Heart right ventricle (tissue), 16 donors: ENCODE data around the gene PRKCE. TPM values are rescaled to one million over a fixed set of nuclear protein-coding genes. Genes with fewer than 3 reads are reported as not detected.

Source experiments
- ATAC-seq, 8 donors: fragments of 200-7000 bp; cut with Tn5 transposase; one replicate each; pipeline ENCODE4 v1.9.1; 2020; ENCODE audit warnings: mild to moderate bottlenecking in 8 of 8, moderate library complexity in 8 of 8, moderate number of reproducible peaks in 1 of 8
- DNase-seq, 2 donors: peaks; one replicate each; pipeline ENCODE4 v3.0.0-alpha.2; 2020
- H3K27ac ChIP-seq, 10 donors: fragments of 200-600 bp; sonication (generic) in 2 of 10; one replicate each; pipeline versions ENCODE4 v1.5.0 to v1.8.0; 2020 to 2022; ENCODE audit warnings: mild to moderate bottlenecking in 3 of 10
- H3K27me3 ChIP-seq, 7 donors: fragments of 200-600 bp; one replicate each; pipeline ENCODE4 v1.8.0; 2021 to 2022; ENCODE audit warnings: mild to moderate bottlenecking in 2 of 7
- H3K36me3 ChIP-seq, 9 donors: fragments of 200-600 bp; sonication (generic) in 1 of 9; one replicate each; pipeline versions ENCODE4 v1.5.0 to v1.8.0; 2020 to 2022; ENCODE audit warnings: mild to moderate bottlenecking in 2 of 9
- H3K4me1 ChIP-seq, 9 donors: fragments of 200-600 bp; sonication (generic) in 1 of 9; one replicate each; pipeline versions ENCODE4 v1.5.0 to v1.8.0; 2020 to 2022; ENCODE audit warnings: mild to moderate bottlenecking in 4 of 9
- H3K4me3 ChIP-seq, 10 donors: fragments of 200-600 bp; sonication (generic) in 2 of 10; one replicate each; pipeline versions ENCODE4 v1.5.0 to v1.8.0; 2020 to 2022; ENCODE audit warnings: mild to moderate bottlenecking in 7 of 10, moderate library complexity in 2 of 10
- H3K9me3 ChIP-seq, 11 donors: fragments of 200-600 bp in 10 of 11; sonication (generic) in 2 of 11; one replicate each; pipeline versions ENCODE4 v1.5.0 to v1.8.0; 2013 to 2022; ENCODE audit warnings: mild to moderate bottlenecking in 2 of 11, control low read depth in 1 of 11, moderate library complexity in 1 of 11
- WGBS, 2 donors: extraction: QIAGEN DNeasy Blood & Tissue Kit; methylation state at CpG; one replicate each; pipeline ENCODE4 v1.1.7; 2013; ENCODE audit warnings: inconsistent platforms in 1 of 2; 5-methylcytosine and 5-hydroxymethylcytosine counted together
- intact Hi-C, 10 donors: fragments of 100-400 bp; cut with DNase I; formaldehyde crosslinking; loops; one replicate each; pipeline versions ENCODE4 v1.11.1 to v1.14.2; 2022
- polyA plus RNA-seq, 2 donors: library from polyadenylated mRNA; stranded (reverse); fragments of 200-250 nt; gene quantifications; one replicate each; pipeline ENCODE4 v1.2.3, GENCODE V29; 2013
- total RNA-seq, 10 donors: library from RNA; stranded (reverse); fragmentation: NEBNext Ultra II Directional in 3 of 10; extraction: Animal tissue kit (Norgen Biotek cat#: 25700) in 3 of 10; gene quantifications; one replicate each; pipeline versions ENCODE4 v1.2.1 to v1.2.4, GENCODE V29; 2021 to 2023
- TF ChIP-seq, protein P1 (sequence below), 9 donors: fragments of 200-600 bp; sonication (generic) in 2 of 9; IDR thresholded peaks; one replicate each; pipeline versions ENCODE4 v1.5.0 to v1.8.0; 2021 to 2022; ENCODE audit warnings: antibody characterized with exemption in 9 of 9, mild to moderate bottlenecking in 5 of 9, moderate library complexity in 1 of 9
- donor health status: Arrhythmogenic right ventricular cardiomyopathy.
- donor health status: ischemic (EF 13 %, LVEDD 7.1; RV severe dilation, severe dysfunction).
- donor health status: healthy with polysubstance abuse.
- donor health status: DM: no; HTN: yes; CAD: no.
- donor health status: DM: no; HTN: no; CAD: no.
- donor health status: ischemic (EF 25% LVEDD 6.9; RV normal size, moderate dysfunction).
- donor health status: ischemic (EF 25% LVEDD 5.7; RV mildly dilated, moderate dysfunction).
- donor health status: healthy.
- donor health status: DM: yes; HTN: yes; CAD: no.
- donor health status: Ischemic cardiomyopathy.
- donor health status: ischemic (EF 35%, LVEDD 5.7; RV mildly dilated, moderate dysfunction).
- donor health status: nonischemic (EF 11% LVEDD 7.7; RV severe dilation, severe dysfunction).
- donor health status: DM: yes; HTN: yes; CAD: no.
- donor health status: PGD.
- donor health status: ischemic (EF 29% LVEDD 5.4; RV normal size, mild dysfunction).
- donor health status: nonischemic (EF 23%, LVEDD 6.1; RV moderate dilation, normal function).

Gene PRKCE
- total and polyA plus RNA-seq, 12 donors: 3.7 to 22.7 (median 16.7) TPM

DNA sequence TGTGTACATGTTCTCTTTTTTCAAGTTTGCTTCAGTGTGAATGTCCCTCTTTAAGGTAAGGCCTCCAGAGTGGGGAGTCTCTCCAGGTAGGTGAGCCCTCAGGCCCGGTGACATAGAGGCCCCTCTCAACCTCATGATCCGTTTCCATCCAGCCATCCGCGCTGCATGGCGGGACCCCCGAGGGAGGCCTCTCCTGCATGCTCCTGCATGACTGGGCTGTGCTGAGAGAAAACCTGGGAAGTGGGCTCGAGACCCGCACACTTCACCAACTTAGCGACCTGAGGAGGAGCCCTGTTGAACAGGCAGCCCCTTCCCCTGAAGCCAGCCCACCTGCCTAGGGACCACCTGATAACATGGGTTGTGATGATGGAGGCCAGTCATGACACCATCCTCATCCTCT lies 514.4 kb downstream of the PRKCE start:
- WGBS, 2 donors: 98 to 99% methylated on average over 9 of the region's 9 CpGs

DNA sequence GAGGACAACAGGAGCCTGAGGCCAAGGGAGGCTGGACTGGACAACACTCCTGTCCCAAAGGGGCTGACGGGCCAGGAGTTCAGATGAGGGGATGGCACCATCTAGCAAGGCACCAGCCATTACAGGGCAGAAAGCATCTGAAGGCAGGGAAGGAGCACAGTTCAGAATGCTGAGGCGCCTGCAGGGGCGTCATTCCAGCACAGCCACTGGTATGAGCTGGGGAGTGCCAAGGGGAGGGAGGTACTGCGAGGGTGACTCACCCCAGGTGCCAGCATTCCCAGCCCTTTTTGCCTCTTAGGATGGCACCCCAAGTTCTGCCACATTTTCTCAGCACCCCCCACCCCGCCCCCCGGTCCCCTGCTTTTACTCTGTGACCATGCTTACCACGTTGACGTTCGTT lies 515.9 kb downstream of the PRKCE start:
- intact Hi-C loops: no loop called here
- H3K4me3 ChIP-seq: no peak overlapping the region
- H3K4me1 ChIP-seq: peaks cover 9 to 40% (median 35%) of the 10 kb centered on the region in 9 donors
- H3K9me3 ChIP-seq: no peaks in the 10 kb centered on the region
- no peaks in the 10 kb centered on the region for H3K27me3 ChIP-seq
- ATAC-seq (no peak), DNase-seq (no peak)
- H3K27ac ChIP-seq: no peak overlapping the region
- peaks cover 0 to 6% (median 0%) of the 10 kb centered on the region in 9 donors for H3K36me3 ChIP-seq
- TF ChIP-seq, protein P1, sequence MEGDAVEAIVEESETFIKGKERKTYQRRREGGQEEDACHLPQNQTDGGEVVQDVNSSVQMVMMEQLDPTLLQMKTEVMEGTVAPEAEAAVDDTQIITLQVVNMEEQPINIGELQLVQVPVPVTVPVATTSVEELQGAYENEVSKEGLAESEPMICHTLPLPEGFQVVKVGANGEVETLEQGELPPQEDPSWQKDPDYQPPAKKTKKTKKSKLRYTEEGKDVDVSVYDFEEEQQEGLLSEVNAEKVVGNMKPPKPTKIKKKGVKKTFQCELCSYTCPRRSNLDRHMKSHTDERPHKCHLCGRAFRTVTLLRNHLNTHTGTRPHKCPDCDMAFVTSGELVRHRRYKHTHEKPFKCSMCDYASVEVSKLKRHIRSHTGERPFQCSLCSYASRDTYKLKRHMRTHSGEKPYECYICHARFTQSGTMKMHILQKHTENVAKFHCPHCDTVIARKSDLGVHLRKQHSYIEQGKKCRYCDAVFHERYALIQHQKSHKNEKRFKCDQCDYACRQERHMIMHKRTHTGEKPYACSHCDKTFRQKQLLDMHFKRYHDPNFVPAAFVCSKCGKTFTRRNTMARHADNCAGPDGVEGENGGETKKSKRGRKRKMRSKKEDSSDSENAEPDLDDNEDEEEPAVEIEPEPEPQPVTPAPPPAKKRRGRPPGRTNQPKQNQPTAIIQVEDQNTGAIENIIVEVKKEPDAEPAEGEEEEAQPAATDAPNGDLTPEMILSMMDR (IDR thresholded peaks at IDR 0.05): no peak
- 96% methylated on average over 9 of the region's 9 CpGs for WGBS, 2 donors

More for the DNA sequence above, 514.4 kb downstream of the PRKCE start:
- no peaks in the 10 kb centered on the region for H3K9me3 ChIP-seq
- peak overlapping the region in 3 of 10 donors; percentile 75 to 80 (median 79) for H3K27ac ChIP-seq
- intact Hi-C loops: no loop called here
- peaks cover 9 to 48% (median 41%) of the 10 kb centered on the region in 9 donors for H3K4me1 ChIP-seq
- no peak for DNase-seq
- peaks cover 0 to 6% (median 0%) of the 10 kb centered on the region in 9 donors for H3K36me3 ChIP-seq
- H3K4me3 ChIP-seq: no peak overlapping the region
- no peak for ATAC-seq
- no peaks in the 10 kb centered on the region for H3K27me3 ChIP-seq
- TF ChIP-seq, protein P1 (IDR thresholded peaks at IDR 0.05): no peak

DNA sequence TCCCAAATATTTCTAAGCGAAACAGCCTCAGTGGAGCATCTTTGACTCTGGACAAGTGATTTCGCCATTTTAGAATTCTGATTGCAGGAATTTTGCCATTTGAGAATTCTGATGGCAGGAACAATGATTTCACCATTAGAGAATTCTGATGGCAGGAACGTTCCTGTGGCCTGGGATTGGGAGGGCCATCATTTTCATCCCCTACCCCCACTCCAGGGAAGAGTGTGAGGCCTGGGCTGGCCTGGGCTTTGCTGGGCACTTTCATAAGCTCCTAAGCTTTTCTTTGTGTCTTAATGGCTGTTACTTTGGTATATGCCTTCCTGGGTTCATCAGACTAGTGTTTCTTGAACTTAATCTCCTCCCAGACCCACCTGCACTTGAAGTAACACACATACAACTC lies 516.4 kb downstream of the PRKCE start:
- Histone ChIP-seq H3K4me1 (peaks cover 9 to 36% (median 30%) of the 10 kb centered on the region in 9 donors), H3K36me3 (peaks cover 0 to 6% (median 0%) of the 10 kb centered on the region in 9 donors), H3K9me3 (no peaks in the 10 kb centered on the region), H3K27me3 (no peaks in the 10 kb centered on the region), H3K27ac (no peak overlapping the region), H3K4me3 (no peak overlapping the region)
- 89 to 94% methylated on average over 3 of the region's 3 CpGs for WGBS, 2 donors
- ATAC-seq (no peak), DNase-seq (no peak)
- intact Hi-C loops: no loop called here
- TF ChIP-seq, protein P1 (IDR thresholded peaks at IDR 0.05): no peak

DNA sequence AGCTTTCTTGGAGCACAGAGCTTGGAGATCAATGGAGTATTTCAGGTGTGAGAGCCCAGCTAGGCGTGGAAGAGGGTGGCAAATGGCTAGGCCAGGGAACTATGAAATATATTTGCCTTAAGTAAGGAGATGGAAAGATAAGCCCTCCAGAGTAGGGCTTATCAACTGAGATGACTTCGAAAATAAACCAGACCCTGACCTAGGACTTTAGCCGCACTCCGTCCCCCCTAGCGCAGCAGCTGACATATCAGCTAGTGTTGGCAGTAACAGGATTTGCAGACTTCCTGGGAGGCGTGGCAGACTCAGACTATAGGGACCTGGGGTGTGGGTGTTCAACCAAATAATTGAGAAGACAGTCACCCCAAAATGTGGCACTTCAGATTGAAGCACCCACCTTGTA lies 518.0 kb downstream of the PRKCE start:
- Histone ChIP-seq H3K9me3 (no peaks in the 10 kb centered on the region), H3K36me3 (peaks cover 0 to 6% (median 0%) of the 10 kb centered on the region in 9 donors), H3K4me3 (no peak overlapping the region), H3K4me1 (peaks cover 5 to 30% (median 22%) of the 10 kb centered on the region in 9 donors), H3K27me3 (no peaks in the 10 kb centered on the region), H3K27ac (no peak overlapping the region)
- TF ChIP-seq, protein P1 (IDR thresholded peaks at IDR 0.05): no peak
- intact Hi-C loops: no loop called here
- no peak for DNase-seq
- no peak for ATAC-seq
- 79 to 84% methylated on average over 6 of the region's 6 CpGs for WGBS, 2 donors
